GM12891 (cell line): Measurements from ENCODE around the gene SLC9A4.

Experiments used
- POLR2A ChIP-seq: IDR thresholded peaks from 2 replicates; pipeline ENCODE4 v1.6.1; 2011; ENCODE audit warnings: low read depth, low read length, control low read depth
- POLR2AphosphoS5 ChIP-seq: IDR thresholded peaks from 2 replicates; pipeline ENCODE4 v1.6.1; 2011; ENCODE audit warnings: low read depth, low read length, control low read depth
- POU2F2 ChIP-seq: IDR thresholded peaks from 2 replicates; pipeline ENCODE4 v1.6.1; 2011; ENCODE audit warnings: low read depth, mild to moderate bottlenecking, control low read depth, low read length, moderate library complexity
- TAF1 ChIP-seq: IDR thresholded peaks from 2 replicates; pipeline ENCODE4 v1.6.1; 2011; ENCODE audit warnings: low read depth, low read length, control low read depth

DNA sequence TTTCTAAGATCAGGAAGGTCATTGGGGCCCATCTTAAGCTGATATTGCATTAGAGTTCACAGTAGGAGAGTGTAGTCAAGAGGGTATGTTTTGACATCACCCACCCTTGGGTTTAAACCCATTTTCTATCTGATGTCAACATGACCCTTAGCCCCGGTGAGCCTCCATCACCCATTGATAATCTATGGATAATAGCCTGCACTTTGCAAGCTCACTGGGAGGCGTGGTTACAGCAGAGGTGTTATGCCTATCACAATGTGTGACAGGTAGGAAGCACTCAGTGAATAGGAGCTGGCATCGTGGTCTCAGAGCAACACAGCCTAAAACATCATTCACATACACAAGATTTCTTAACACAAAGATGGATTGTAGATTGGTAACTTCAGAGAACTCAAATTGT lies 28.8 kb upstream of the SLC9A4 start:
- no peak for TF ChIP-seq POLR2A
- TF ChIP-seq POLR2AphosphoS5: no peak
- TF ChIP-seq TAF1: no peak
- no peak for TF ChIP-seq POU2F2
